Nephron progenitor cell (in vitro differentiated cells): ENCODE results near the gene SLC30A7.

Experiments used
- DNase-seq: peaks from one replicate; pipeline ENCODE4 v3.0.0; 2021
- H3K27ac Mint-ChIP-seq: 2 replicates; pipeline ENCODE4 v1.8.0; 2021; ENCODE audit warnings: mild to moderate bottlenecking, moderate library complexity, mixed read lengths
- H3K27me3 Mint-ChIP-seq: 2 replicates; pipeline ENCODE4 v1.8.0; 2021; ENCODE audit warnings: mild to moderate bottlenecking, low read depth, mixed read lengths; ENCODE audit not compliant: poor library complexity
- H3K36me3 Mint-ChIP-seq: 2 replicates; pipeline ENCODE4 v1.8.0; 2021; ENCODE audit warnings: low read depth, mixed read lengths
- H3K4me1 Mint-ChIP-seq: 2 replicates; pipeline ENCODE4 v1.8.0; 2021; ENCODE audit warnings: mixed read lengths
- H3K4me3 Mint-ChIP-seq: 2 replicates; pipeline ENCODE4 v1.8.0; 2021; ENCODE audit warnings: mild to moderate bottlenecking, moderate library complexity, mixed read lengths
- H3K9me3 Mint-ChIP-seq: 2 replicates; pipeline ENCODE4 v1.8.0; 2021; ENCODE audit warnings: mild to moderate bottlenecking, moderate library complexity, mixed read lengths
- TF ChIP-seq, protein P1 (sequence below): fragments of 200-600 bp; sonication (generic); IDR thresholded peaks from 2 replicates; pipeline ENCODE4 v1.5.0; 2021; ENCODE audit warnings: antibody characterized with exemption

The SLC30A7 gene

GRCh38 chr1:100868364-100868995 is 27.4 kb upstream of the SLC30A7 start:
- DNase-seq: no peak
- Mint-ChIP-seq H3K27me3 (no peaks in the 10 kb centered on the region), H3K4me3 (no peak overlapping the region), H3K27ac (no peak overlapping the region), H3K4me1 (no peaks in the 10 kb centered on the region), H3K9me3 (no peaks in the 10 kb centered on the region), H3K36me3 (no peaks in the 10 kb centered on the region)
- TF ChIP-seq, protein P1, sequence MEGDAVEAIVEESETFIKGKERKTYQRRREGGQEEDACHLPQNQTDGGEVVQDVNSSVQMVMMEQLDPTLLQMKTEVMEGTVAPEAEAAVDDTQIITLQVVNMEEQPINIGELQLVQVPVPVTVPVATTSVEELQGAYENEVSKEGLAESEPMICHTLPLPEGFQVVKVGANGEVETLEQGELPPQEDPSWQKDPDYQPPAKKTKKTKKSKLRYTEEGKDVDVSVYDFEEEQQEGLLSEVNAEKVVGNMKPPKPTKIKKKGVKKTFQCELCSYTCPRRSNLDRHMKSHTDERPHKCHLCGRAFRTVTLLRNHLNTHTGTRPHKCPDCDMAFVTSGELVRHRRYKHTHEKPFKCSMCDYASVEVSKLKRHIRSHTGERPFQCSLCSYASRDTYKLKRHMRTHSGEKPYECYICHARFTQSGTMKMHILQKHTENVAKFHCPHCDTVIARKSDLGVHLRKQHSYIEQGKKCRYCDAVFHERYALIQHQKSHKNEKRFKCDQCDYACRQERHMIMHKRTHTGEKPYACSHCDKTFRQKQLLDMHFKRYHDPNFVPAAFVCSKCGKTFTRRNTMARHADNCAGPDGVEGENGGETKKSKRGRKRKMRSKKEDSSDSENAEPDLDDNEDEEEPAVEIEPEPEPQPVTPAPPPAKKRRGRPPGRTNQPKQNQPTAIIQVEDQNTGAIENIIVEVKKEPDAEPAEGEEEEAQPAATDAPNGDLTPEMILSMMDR: peak; percentile 74

- H3K36me3 Mint-ChIP-seq: peaks cover 10% of the 10 kb centered on the region
- H3K4me1 Mint-ChIP-seq: peaks cover 4% of the 10 kb centered on the region
- TF ChIP-seq, protein P1: no peak
- H3K27ac Mint-ChIP-seq: no peak overlapping the region
- no peak overlapping the region for H3K4me3 Mint-ChIP-seq
- DNase-seq: no peak
- no peaks in the 10 kb centered on the region for H3K9me3 Mint-ChIP-seq
- no peaks in the 10 kb centered on the region for H3K27me3 Mint-ChIP-seq
Measured at GRCh38 chr1:100869996-100870395, 25.9 kb upstream of the SLC30A7 start.

GRCh38 chr1:100874433-100874832 is 21.5 kb upstream of the SLC30A7 start:
- Mint-ChIP-seq H3K27ac (no peak overlapping the region), H3K36me3 (peaks cover 43% of the 10 kb centered on the region), H3K4me3 (no peak overlapping the region), H3K9me3 (no peaks in the 10 kb centered on the region), H3K4me1 (peaks cover 8% of the 10 kb centered on the region), H3K27me3 (no peaks in the 10 kb centered on the region)
- TF ChIP-seq, protein P1: no peak
- no peak for DNase-seq

DNA sequence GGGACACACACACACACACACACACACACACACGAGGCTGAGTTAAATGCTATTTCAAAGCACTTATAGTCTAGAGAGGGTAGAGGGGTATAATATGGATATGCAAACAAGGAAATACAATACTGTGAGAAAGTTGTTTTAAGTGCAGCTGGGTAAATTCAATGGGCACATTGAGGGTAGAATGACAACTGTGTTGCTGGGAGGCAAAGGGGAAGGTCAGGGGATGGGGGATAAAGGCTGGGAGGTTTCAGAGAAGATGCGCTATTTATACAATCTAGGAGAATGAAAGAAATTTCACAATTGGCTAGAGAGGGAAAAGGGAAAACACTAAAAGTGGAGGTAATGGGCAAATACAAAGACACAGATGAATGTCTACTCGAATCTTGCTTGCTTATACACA is 20.7 kb upstream of the SLC30A7 start:
- no peak overlapping the region for H3K27ac Mint-ChIP-seq
- TF ChIP-seq, protein P1: no peak
- DNase-seq: no peak
- H3K27me3 Mint-ChIP-seq: no peaks in the 10 kb centered on the region
- peaks cover 8% of the 10 kb centered on the region for H3K4me1 Mint-ChIP-seq
- H3K9me3 Mint-ChIP-seq: no peaks in the 10 kb centered on the region
- H3K36me3 Mint-ChIP-seq: peaks cover 49% of the 10 kb centered on the region
- H3K4me3 Mint-ChIP-seq: no peak overlapping the region

GRCh38 chr1:100876291-100876690 is 19.6 kb upstream of the SLC30A7 start:
- TF ChIP-seq, protein P1: no peak
- no peak overlapping the region for H3K27ac Mint-ChIP-seq
- DNase-seq: no peak
- peaks cover 8% of the 10 kb centered on the region for H3K4me1 Mint-ChIP-seq
- no peak overlapping the region for H3K4me3 Mint-ChIP-seq
- H3K27me3 Mint-ChIP-seq: no peaks in the 10 kb centered on the region
- H3K9me3 Mint-ChIP-seq: no peaks in the 10 kb centered on the region
- H3K36me3 Mint-ChIP-seq: peaks cover 49% of the 10 kb centered on the region

- H3K27ac Mint-ChIP-seq: no peak overlapping the region
- peaks cover 55% of the 10 kb centered on the region for H3K36me3 Mint-ChIP-seq
- peaks cover 8% of the 10 kb centered on the region for H3K4me1 Mint-ChIP-seq
- DNase-seq: no peak
- TF ChIP-seq, protein P1: no peak
- H3K4me3 Mint-ChIP-seq: no peak overlapping the region
- no peaks in the 10 kb centered on the region for H3K9me3 Mint-ChIP-seq
- no peaks in the 10 kb centered on the region for H3K27me3 Mint-ChIP-seq
Measured at GRCh38 chr1:100879422-100879821, 16.5 kb upstream of the SLC30A7 start.
